Measurements from ENCODE around the gene SLC6A1.

Gene SLC6A1

GRCh38 chr3:11029948-11030347, 37.4 kb downstream of the SLC6A1 start:
- no peak overlapping the region for H3K4me3 ChIP-seq (ENCODE audit: low read length)
- no peaks in the 10 kb centered on the region for H3K4me1 ChIP-seq (ENCODE audit: low read length)
- H3K36me3 ChIP-seq (replicated peaks; ENCODE audit: low read depth, low read length): no peaks in the 10 kb centered on the region
- H3K27me3 ChIP-seq (ENCODE audit: low read depth, low read length): peaks cover 3% of the 10 kb centered on the region; the same call in 1 of the 2 replicates
- H3K9ac ChIP-seq (ENCODE audit: low read length): no peak overlapping the region
- no peaks in the 10 kb centered on the region for H3K79me2 ChIP-seq (ENCODE audit: low read length)
- H3K27ac ChIP-seq (ENCODE audit: low read length): no peak overlapping the region
- no peak overlapping the region for H2AFZ ChIP-seq (ENCODE audit: low read depth, low read length)
- H3K4me2 ChIP-seq (ENCODE audit: low read length): no peak overlapping the region
- H3K9me3 ChIP-seq (ENCODE audit: insufficient read depth, low read length): no peaks in the 10 kb centered on the region
- TF ChIP-seq EZH2phosphoT487 (IDR thresholded peaks at IDR 0.05; ENCODE audit: low read depth): no peak
- TF ChIP-seq CTCF (IDR thresholded peaks at IDR 0.05; ENCODE audit: low read depth, low read length): no peak
- no peaks in the 10 kb centered on the region for H4K20me1 ChIP-seq (ENCODE audit: insufficient read depth, low read length)

- peaks cover 4% of the 10 kb centered on the region; the same call in 1 of the 2 replicates for H3K27me3 ChIP-seq (ENCODE audit: low read depth, low read length)
- no peaks in the 10 kb centered on the region for H4K20me1 ChIP-seq (ENCODE audit: insufficient read depth, low read length)
- H3K9ac ChIP-seq (ENCODE audit: low read length): no peak overlapping the region
- no peaks in the 10 kb centered on the region for H3K9me3 ChIP-seq (ENCODE audit: insufficient read depth, low read length)
- H2AFZ ChIP-seq (ENCODE audit: low read depth, low read length): no peak overlapping the region
- H3K4me3 ChIP-seq (ENCODE audit: low read length): no peak overlapping the region
- no peaks in the 10 kb centered on the region for H3K4me1 ChIP-seq (ENCODE audit: low read length)
- no peak overlapping the region for H3K4me2 ChIP-seq (ENCODE audit: low read length)
- no peaks in the 10 kb centered on the region for H3K79me2 ChIP-seq (ENCODE audit: low read length)
- TF ChIP-seq CTCF (IDR thresholded peaks at IDR 0.05; ENCODE audit: low read depth, low read length) (no peak), EZH2phosphoT487 (IDR thresholded peaks at IDR 0.05; ENCODE audit: low read depth) (no peak)
- no peak overlapping the region for H3K27ac ChIP-seq (ENCODE audit: low read length)
- no peaks in the 10 kb centered on the region for H3K36me3 ChIP-seq (replicated peaks; ENCODE audit: low read depth, low read length)
Measured at GRCh38 chr3:11033871-11034270, 41.3 kb downstream of the SLC6A1 start.

GRCh38 chr3:11034309-11034985, 41.9 kb downstream of the SLC6A1 start:
- H3K27me3 ChIP-seq (ENCODE audit: low read depth, low read length): peaks cover 4% of the 10 kb centered on the region; the same call in 1 of the 2 replicates
- H3K4me2 ChIP-seq (ENCODE audit: low read length): no peak overlapping the region
- H3K79me2 ChIP-seq (ENCODE audit: low read length): no peaks in the 10 kb centered on the region
- H3K4me1 ChIP-seq (ENCODE audit: low read length): no peaks in the 10 kb centered on the region
- TF ChIP-seq EZH2phosphoT487 (IDR thresholded peaks at IDR 0.05; ENCODE audit: low read depth) (no peak), CTCF (IDR thresholded peaks at IDR 0.05; ENCODE audit: low read depth, low read length) (no peak)
- H3K9ac ChIP-seq (ENCODE audit: low read length): no peak overlapping the region
- H3K9me3 ChIP-seq (ENCODE audit: insufficient read depth, low read length): no peaks in the 10 kb centered on the region
- no peaks in the 10 kb centered on the region for H4K20me1 ChIP-seq (ENCODE audit: insufficient read depth, low read length)
- H2AFZ ChIP-seq (ENCODE audit: low read depth, low read length): no peak overlapping the region
- H3K36me3 ChIP-seq (replicated peaks; ENCODE audit: low read depth, low read length): no peaks in the 10 kb centered on the region
- H3K4me3 ChIP-seq (ENCODE audit: low read length): no peak overlapping the region
- H3K27ac ChIP-seq (ENCODE audit: low read length): no peak overlapping the region

- TF ChIP-seq CTCF (IDR thresholded peaks at IDR 0.05; ENCODE audit: low read depth, low read length) (no peak), EZH2phosphoT487 (IDR thresholded peaks at IDR 0.05; ENCODE audit: low read depth) (no peak)
Measured at GRCh38 chr3:11035757-11036505, 43.4 kb downstream of the SLC6A1 start.

More at GRCh38 chr3:11035757-11036505, 43.4 kb downstream of the SLC6A1 start:
- H3K27ac ChIP-seq (ENCODE audit: low read length): no peak overlapping the region
- H3K36me3 ChIP-seq (replicated peaks; ENCODE audit: low read depth, low read length): no peaks in the 10 kb centered on the region
- H3K9ac ChIP-seq (ENCODE audit: low read length): no peak overlapping the region
- no peak overlapping the region for H3K4me3 ChIP-seq (ENCODE audit: low read length)
- no peaks in the 10 kb centered on the region for H4K20me1 ChIP-seq (ENCODE audit: insufficient read depth, low read length)
- no peaks in the 10 kb centered on the region for H3K79me2 ChIP-seq (ENCODE audit: low read length)
- peaks cover 4% of the 10 kb centered on the region; the same call in 1 of the 2 replicates for H3K27me3 ChIP-seq (ENCODE audit: low read depth, low read length)
- no peaks in the 10 kb centered on the region for H3K4me1 ChIP-seq (ENCODE audit: low read length)
- no peak overlapping the region for H2AFZ ChIP-seq (ENCODE audit: low read depth, low read length)
- H3K4me2 ChIP-seq (ENCODE audit: low read length): no peak overlapping the region
- no peaks in the 10 kb centered on the region for H3K9me3 ChIP-seq (ENCODE audit: insufficient read depth, low read length)

Measured in OCI-LY3 (cell line).